Measurements from ENCODE around the gene DCDC1. TPM values are rescaled to one million over a fixed set of nuclear protein-coding genes. Genes with fewer than 3 reads are reported as not detected.

DCDC1 gene
- total RNA-seq, 1 donor from 2014 or later: 0.16 TPM

GRCh38 chr11:30861064-30861463, 508.5 kb downstream of the DCDC1 start:
- intact Hi-C loops (cut with micrococcal nuclease): no loop called here

GRCh38 chr11:30860146-30860545, 509.4 kb downstream of the DCDC1 start:
- intact Hi-C loops (cut with micrococcal nuclease): no loop called here

DNA sequence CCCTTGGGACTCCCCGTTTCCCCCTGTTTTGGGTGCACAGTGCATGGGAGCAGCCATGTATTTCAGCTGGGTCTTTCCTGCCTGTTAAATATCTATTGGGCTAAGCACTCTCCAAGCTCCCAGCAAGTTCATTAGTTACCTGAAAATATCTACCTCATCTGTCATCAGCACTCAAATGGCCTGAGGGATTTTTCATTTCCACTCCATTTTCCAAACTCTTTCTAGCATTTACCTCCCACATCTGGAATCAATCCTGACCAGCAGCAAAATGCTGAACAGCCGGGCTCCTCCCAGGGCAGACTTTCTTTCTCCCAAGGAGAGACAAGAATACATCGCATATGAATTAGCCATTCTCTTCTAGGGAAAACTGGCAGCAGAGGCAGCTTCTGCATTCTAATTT, 509.9 kb downstream of the DCDC1 start:
- intact Hi-C loops (cut with micrococcal nuclease): loop anchor here (10.0 kb wide), 1 partner anchor 515 kb away; no protein-coding TSS in a partner anchor

- intact Hi-C loops (cut with micrococcal nuclease): loop anchor here (10.0 kb wide), 1 partner anchor 511 kb away; no protein-coding TSS in a partner anchor
These were observed 514.0 kb downstream of the DCDC1 start for GRCh38 chr11:30855383-30856006.

DNA sequence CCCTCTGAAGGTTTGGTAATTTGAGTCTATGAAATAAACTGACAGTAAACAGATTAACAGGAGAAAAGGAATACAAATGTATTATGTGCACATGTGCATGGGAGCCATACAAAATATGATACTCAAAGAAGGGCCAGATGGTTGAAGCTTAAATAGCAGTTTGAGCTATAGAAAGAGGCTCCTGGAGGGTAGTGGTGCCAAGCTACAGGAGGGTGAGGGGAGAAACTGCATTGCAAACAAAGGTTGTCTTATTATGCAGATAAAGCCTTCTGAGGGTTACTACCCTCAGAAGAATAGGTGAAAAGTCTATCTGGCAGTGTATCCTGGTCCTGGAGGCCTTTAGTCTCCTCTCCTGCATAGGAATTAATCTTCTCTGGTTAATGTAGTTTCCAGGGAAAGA, 516.1 kb downstream of the DCDC1 start:
- intact Hi-C loops (cut with micrococcal nuclease): loop anchor here (10.0 kb wide), 1 partner anchor 509 kb away; no protein-coding TSS in a partner anchor

- intact Hi-C loops (cut with micrococcal nuclease): loop anchor here (10.0 kb wide), 1 partner anchor 508 kb away; no protein-coding TSS in a partner anchor
These were observed 516.9 kb downstream of the DCDC1 start for GRCh38 chr11:30852645-30853044.

GRCh38 chr11:30852091-30852490, 517.4 kb downstream of the DCDC1 start:
- intact Hi-C loops (cut with micrococcal nuclease): loop anchor here (10.0 kb wide), 1 partner anchor 507 kb away; no protein-coding TSS in a partner anchor

DNA sequence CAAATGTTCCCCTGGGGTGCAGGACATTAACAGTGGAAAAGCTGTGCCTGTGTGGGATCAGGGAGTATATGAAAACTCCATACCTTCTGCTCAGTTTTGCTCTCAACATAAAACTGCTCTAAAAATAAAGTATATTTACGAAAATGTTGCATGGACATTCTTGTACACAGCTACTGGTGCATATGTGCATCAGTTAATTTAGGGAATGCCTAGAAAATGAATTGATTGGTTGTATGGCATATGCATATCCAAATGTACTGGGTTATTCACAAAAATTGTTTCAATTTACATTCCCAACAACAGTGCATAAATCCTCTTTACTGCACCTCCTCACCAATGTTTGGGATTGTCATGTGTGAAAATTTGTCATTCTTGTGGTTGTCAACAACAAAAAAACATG, 532.3 kb downstream of the DCDC1 start:
- intact Hi-C loops (cut with micrococcal nuclease): no loop called here

DNA sequence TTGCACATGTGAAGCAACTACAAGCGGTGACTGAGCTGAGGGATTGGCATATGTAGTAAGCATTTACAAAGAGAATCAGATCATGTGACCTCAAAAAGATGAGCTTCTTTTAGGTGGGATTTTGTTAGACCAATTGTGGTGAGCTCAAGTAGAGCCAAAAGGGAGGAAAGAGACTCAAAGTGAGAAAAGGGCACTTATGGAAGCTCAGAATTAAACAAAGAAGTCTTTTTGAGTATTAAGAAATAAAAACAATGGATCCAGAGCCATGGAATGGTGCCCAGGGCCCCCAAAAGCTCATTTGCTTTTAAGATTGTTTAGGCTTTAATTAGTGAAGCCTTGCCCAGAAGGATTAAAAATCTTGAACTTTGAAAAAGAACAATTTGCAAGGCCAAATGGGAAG, 536.7 kb downstream of the DCDC1 start:
- intact Hi-C loops (cut with micrococcal nuclease): no loop called here

- intact Hi-C loops (cut with micrococcal nuclease): no loop called here
These were observed 538.9 kb downstream of the DCDC1 start for GRCh38 chr11:30830681-30831080.

DNA sequence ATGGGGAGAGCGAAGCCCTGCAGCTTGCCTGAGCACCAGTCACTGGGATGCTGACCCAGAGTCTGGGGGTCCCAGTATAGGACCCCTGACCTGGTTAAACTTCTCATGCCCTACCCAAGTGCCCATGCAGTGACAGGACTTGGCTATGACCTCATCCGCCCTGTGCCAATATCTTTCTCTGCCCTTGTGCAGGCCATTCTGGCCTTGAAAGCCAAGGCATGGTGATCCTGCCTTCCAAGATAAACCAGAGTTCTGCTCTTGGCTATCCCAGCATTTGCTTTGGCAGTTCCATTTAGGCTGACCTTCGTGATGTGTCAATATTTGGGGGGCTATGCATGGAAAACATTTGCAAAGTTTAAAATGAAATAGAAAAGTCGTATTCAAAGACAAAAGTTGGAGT, 542.6 kb downstream of the DCDC1 start:
- intact Hi-C loops (cut with micrococcal nuclease): no loop called here

GRCh38 chr11:30825723-30826122, 543.8 kb downstream of the DCDC1 start:
- intact Hi-C loops (cut with micrococcal nuclease): no loop called here

DNA sequence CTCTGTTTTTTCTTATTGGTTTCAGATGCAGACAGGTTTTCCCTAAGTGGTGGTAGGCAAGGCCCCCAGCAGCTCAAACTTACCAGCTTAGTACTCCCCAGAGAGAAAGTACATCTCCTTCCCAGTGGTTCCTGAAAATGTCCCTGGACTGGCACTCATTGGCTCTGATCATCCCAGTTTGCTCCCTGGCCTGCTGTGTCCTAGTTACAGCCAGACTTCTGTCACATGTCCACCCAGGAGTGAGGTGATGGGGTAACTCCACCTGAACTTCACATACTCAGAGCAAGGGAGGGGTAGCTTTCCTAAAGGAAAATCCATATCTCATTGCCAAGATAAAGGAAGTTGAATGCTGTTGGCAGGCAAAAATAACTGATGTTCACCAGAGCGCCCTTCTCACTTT, 546.4 kb downstream of the DCDC1 start:
- intact Hi-C loops (cut with micrococcal nuclease): no loop called here

GRCh38 chr11:30821438-30821965, 548.0 kb downstream of the DCDC1 start:
- intact Hi-C loops (cut with micrococcal nuclease): no loop called here

GRCh38 chr11:30818721-30819120, 550.8 kb downstream of the DCDC1 start:
- intact Hi-C loops (cut with micrococcal nuclease): no loop called here

DNA sequence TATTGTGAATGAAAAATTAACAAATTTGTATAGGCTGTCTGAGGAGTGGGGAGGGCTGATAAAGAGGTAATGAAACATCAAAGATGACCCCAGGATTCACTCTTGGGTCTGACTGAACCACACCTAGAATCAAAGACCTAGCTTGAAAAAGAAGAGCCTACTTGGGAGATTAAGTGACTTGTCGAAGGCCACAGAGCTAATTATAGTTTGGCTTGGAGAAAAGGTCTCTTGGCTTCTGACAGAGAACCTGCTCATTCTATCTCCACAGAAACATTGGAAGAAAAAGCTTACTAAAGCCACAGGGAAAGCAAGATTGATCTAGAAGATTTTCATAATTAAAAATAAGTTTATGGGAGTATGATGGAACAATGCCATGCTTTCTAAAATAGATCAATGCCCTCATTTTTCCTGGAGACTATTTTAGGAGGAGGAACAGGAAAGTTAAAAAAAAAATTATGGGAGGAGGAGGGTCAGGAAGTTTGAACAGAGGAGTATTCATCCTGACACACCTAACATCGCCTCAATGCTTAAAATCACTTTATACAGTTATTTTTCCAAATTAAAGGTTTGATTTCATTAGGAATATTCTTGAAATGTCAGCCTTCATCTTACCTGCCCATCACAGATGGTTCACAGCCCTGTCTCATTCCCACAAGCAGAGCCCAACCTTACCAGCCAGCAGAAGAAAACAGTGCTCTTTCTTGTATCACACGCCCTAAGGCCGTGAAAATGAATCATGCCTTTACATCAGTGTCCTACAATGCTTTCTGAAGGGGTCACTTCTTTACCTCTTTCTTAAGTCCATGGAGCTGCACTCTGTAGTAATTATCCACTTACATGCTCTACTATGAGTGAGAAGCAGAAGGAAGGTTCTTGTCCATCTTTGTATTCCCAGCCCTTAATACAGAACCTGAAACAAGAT, 552.3 kb downstream of the DCDC1 start:
- intact Hi-C loops (cut with micrococcal nuclease): no loop called here

DNA sequence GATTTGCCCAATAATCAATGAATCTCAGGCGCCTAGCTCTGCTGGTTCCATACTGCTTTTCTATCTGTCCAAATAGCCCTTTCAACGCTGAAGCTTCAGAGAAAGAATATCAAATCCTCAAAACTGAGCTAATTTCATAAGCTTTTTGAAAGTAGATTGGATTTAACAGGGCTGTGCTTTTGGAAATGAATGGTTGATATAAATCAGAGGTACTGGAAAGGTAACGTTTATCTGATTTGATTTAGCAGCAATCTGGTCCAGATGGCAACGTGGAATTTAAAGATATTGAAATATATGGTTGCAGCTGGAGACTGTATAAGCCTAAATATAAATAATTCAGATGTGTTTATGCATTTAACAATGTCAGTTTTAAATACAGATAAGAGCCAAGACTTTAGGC, 553.9 kb downstream of the DCDC1 start:
- intact Hi-C loops (cut with micrococcal nuclease): no loop called here

DNA sequence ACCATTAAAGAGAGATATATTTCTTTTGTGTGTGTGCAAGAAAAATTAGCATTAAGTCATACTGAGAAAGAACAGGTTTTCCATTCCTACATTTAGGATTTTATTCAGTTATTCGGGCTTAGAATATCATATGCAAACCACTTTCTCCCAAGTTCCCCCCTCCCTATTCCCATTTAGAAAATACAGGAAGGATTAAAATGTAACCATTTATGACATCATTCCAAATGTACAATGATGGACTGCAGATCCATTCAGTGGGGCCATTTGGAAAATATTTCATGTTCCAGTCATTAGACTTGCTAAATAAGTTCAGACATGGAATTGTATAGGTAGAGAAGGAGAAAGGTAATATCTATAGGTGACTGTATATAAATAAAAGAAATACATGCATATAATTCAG, 554.8 kb downstream of the DCDC1 start:
- intact Hi-C loops (cut with micrococcal nuclease): no loop called here
